Skeletal muscle tissue (tissue), 4 donors: ENCODE data around the gene PLA2G4F. TPM values are rescaled to one million over a fixed set of nuclear protein-coding genes. Genes with fewer than 3 reads are reported as not detected.

Experiments
- H3K27ac ChIP-seq: one replicate; pipeline ENCODE4 v1.7.0; 2013; ENCODE audit warnings: mild to moderate bottlenecking, low read depth, low read length, inconsistent platforms
- H3K27me3 ChIP-seq, 3 donors: one replicate each; pipeline ENCODE4 v1.7.0; 2013; ENCODE audit warnings: low read length in 3 of 3; ENCODE audit not compliant: control insufficient read depth in 3 of 3, insufficient read depth in 3 of 3
- H3K36me3 ChIP-seq, 3 donors: one replicate each; pipeline ENCODE4 v1.7.0; 2013; ENCODE audit warnings: low read length in 3 of 3; ENCODE audit not compliant: control insufficient read depth in 3 of 3, insufficient read depth in 3 of 3
- H3K4me1 ChIP-seq, 3 donors: one replicate each; pipeline ENCODE4 v1.7.0; 2013; ENCODE audit warnings: low read length in 3 of 3, mild to moderate bottlenecking in 3 of 3; ENCODE audit not compliant: control insufficient read depth in 3 of 3, insufficient read depth in 3 of 3
- H3K4me3 ChIP-seq, 3 donors: one replicate each; pipeline ENCODE4 v1.7.0; 2013; ENCODE audit warnings: low read length in 3 of 3
- H3K9ac ChIP-seq, 3 donors: one replicate each; pipeline ENCODE4 v1.7.0; 2013; ENCODE audit warnings: low read length in 3 of 3, mild to moderate bottlenecking in 3 of 3, moderate library complexity in 2 of 3, low read depth in 1 of 3
- H3K9me3 ChIP-seq, 3 donors: one replicate each; pipeline ENCODE4 v1.7.0; 2013; ENCODE audit warnings: low read length in 3 of 3; ENCODE audit not compliant: control insufficient read depth in 3 of 3
- total RNA-seq: library from RNA; depleted of rRNA; stranded (reverse); fragments of >200 nt; gene quantifications from one replicate; pipeline ENCODE4 v1.2.3, GENCODE V29; 2014
- donor health status: Osteomylitis.

Gene PLA2G4F
- total RNA-seq, 1 donor from 2014 or later: not detected

DNA sequence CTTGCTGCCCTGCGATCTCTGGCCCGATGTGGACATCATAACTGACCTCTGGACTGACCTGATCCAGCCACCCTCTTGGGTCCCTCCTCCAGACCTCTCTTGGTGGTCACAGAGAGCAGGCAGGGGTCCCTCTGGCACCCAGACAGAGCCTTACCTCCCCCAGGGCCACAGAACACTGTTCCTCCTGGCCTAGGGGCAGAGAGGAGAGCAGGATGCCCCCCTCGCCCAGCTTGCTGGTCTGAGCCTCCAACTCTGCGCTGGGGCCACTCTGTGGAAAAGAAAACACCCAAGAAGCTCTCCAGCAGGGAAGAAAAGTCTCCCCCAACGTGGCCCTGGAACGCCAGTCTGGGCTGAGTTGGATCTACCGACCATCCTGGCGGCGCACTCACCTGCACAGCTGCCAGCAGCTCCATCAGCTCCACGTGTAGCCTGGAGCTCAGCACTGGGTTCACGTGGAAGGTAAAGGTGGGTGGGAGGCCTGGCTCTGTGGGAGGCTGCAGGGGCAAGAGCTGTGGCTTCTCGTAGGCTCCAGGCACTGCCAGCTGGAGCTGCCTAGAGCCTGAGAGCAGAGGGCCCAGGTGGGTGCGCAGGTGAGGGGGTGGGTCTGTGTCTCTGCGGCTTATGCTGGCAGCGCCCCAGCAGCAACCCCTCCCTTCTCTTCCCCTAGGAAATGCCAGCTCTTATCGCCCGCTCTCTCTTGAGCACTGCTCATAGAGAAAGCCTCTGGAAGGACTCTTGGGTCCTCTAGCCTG lies 6.0 kb downstream of the PLA2G4F start:
- Histone ChIP-seq H3K36me3 (no peaks in the 10 kb centered on the region), H3K27ac (no peak overlapping the region), H3K9ac (no peak overlapping the region), H3K27me3 (peaks cover 0 to 2% (median 0%) of the 10 kb centered on the region in 3 donors), H3K4me1 (peaks cover 19 to 44% (median 27%) of the 10 kb centered on the region in 3 donors), H3K4me3 (no peak overlapping the region), H3K9me3 (no peaks in the 10 kb centered on the region)

GRCh38 chr15:42149493-42150218 lies 6.8 kb downstream of the PLA2G4F start:
- Histone ChIP-seq H3K36me3 (no peaks in the 10 kb centered on the region), H3K9ac (no peak overlapping the region), H3K9me3 (no peaks in the 10 kb centered on the region), H3K4me3 (no peak overlapping the region), H3K27me3 (peaks cover 0 to 2% (median 0%) of the 10 kb centered on the region in 3 donors), H3K4me1 (peaks cover 16 to 37% (median 25%) of the 10 kb centered on the region in 3 donors), H3K27ac (no peak overlapping the region)

GRCh38 chr15:42148808-42149492 lies 7.5 kb downstream of the PLA2G4F start:
- Histone ChIP-seq H3K36me3 (no peaks in the 10 kb centered on the region), H3K27me3 (peaks cover 0 to 2% (median 0%) of the 10 kb centered on the region in 3 donors), H3K4me3 (no peak overlapping the region), H3K4me1 (peaks cover 16 to 30% (median 18%) of the 10 kb centered on the region in 3 donors), H3K27ac (no peak overlapping the region), H3K9me3 (no peaks in the 10 kb centered on the region), H3K9ac (no peak overlapping the region)

GRCh38 chr15:42147431-42147735 lies 9.1 kb downstream of the PLA2G4F start:
- Histone ChIP-seq H3K36me3 (no peaks in the 10 kb centered on the region), H3K27me3 (peaks cover 0 to 2% (median 0%) of the 10 kb centered on the region in 3 donors), H3K9ac (no peak overlapping the region), H3K4me1 (peaks cover 9 to 14% (median 9%) of the 10 kb centered on the region in 3 donors), H3K4me3 (no peak overlapping the region), H3K9me3 (no peaks in the 10 kb centered on the region), H3K27ac (no peak overlapping the region)

- Histone ChIP-seq H3K4me1 (peaks cover 4 to 8% (median 5%) of the 10 kb centered on the region in 3 donors), H3K27ac (no peak overlapping the region), H3K9ac (no peak overlapping the region), H3K27me3 (peaks cover 0 to 2% (median 0%) of the 10 kb centered on the region in 3 donors), H3K36me3 (no peaks in the 10 kb centered on the region), H3K9me3 (no peaks in the 10 kb centered on the region), H3K4me3 (no peak overlapping the region)
These were observed 9.6 kb downstream of the PLA2G4F start for GRCh38 chr15:42146551-42147430.

DNA sequence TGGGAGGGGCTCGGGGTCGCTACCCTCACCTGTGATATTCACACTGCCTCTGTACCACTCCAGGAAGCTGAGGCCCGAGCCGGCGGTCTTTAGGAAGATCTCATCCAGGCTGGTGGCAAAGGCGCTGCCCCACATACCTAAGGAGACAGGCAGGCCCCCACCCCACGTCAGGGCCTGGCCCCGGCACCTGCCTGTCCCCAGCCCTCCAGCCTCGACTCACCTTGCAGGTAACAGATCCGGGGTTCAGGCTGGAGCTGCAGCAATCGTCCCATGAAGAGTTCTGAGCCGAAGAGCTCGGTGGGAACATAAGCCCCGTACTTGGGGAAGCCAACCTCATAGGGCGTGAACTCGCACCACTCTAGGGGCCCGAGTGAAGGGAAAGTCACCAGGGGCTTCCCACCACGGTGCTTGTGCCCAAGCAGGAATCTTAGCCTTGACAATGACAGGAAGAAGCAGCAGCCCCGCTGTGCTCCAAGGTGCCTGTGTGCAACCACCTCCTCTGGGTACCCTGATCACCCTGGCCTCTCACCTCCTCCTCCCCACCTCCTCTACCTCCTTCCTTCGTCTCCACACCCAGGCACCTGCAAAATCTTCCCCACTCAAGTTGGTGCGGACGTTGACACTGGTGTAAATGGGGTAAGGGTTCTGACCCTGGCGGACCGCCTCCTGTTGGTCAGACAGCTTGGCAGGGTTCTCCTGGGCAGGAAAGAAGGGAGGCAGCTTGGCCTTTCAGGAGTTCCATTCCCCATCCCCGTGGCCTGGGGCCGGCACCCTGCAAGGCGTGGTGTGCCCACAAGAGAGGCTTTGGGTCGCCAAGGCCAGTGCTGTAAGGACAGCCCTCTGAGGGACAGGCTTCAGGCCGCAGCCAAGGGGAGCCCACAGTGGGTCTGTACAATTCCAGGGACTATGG lies 10.6 kb downstream of the PLA2G4F start:
- Histone ChIP-seq H3K4me3 (no peak overlapping the region), H3K36me3 (no peaks in the 10 kb centered on the region), H3K27me3 (peaks cover 0 to 2% (median 0%) of the 10 kb centered on the region in 3 donors), H3K4me1 (no peaks in the 10 kb centered on the region), H3K27ac (no peak overlapping the region), H3K9me3 (no peaks in the 10 kb centered on the region), H3K9ac (no peak overlapping the region)

- Histone ChIP-seq H3K27ac (no peak overlapping the region), H3K9ac (no peak overlapping the region), H3K27me3 (peaks cover 0 to 2% (median 0%) of the 10 kb centered on the region in 3 donors), H3K4me1 (no peaks in the 10 kb centered on the region), H3K4me3 (no peak overlapping the region), H3K9me3 (no peaks in the 10 kb centered on the region), H3K36me3 (no peaks in the 10 kb centered on the region)
These were observed 11.5 kb downstream of the PLA2G4F start for GRCh38 chr15:42144841-42145375.

DNA sequence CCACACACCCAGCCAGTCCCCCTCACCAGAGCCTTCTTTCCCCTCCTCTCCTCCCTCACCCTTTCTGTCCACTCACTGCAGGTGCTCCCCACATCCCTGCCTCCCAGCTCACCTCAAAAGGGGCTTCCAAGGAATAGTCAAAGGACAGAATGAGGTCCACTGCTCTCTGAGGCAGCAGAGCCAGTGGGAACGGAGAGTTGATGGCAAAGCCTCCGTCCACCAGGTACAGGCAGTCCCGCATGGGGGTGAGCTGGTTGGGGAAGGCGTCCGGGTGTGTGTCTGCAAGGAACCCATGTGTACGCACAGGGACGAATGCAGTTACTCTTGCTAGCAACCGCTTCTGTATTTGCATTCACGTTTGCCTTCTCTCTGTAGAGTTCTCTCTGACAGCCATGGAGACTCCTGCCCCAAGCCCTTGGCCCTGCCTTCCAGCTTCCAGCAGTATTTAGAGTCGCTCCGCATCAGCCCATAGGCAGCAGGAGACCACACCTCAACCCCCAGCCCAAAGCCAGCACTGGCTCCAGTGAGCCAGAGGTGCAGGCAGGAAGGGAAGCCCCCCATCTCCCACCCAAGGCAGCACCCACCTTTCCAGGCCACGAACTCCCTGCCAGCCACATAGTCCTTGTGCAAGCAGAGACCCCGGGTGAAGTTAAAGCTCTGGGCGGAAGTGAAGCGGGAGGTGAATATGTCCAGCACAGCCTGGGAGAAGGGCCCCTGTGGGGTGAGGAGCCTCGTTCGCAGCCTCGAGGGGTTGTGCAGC lies 12.4 kb downstream of the PLA2G4F start:
- H3K4me1 ChIP-seq: no peaks in the 10 kb centered on the region

More for the DNA sequence above, 12.4 kb downstream of the PLA2G4F start:
- H3K9me3 ChIP-seq: no peaks in the 10 kb centered on the region
- H3K27me3 ChIP-seq: peaks cover 0 to 2% (median 0%) of the 10 kb centered on the region in 3 donors
- no peak overlapping the region for H3K9ac ChIP-seq
- no peaks in the 10 kb centered on the region for H3K36me3 ChIP-seq
- no peak overlapping the region for H3K4me3 ChIP-seq
- no peak overlapping the region for H3K27ac ChIP-seq
